DMS79 treated with DMSO at 0.1 percent for 48 hours (cell line): Measurements from ENCODE around the gene LCA5.
"Not testable (repeated sequence)": the region's sequence is repeated elsewhere in the genome, so short reads cannot be mapped to it uniquely, and the experiment has no call there.

ENCODE experiments used
- DNase-seq: peaks from one replicate; lab custom pipeline; 2025; lab: John Stamatoyannopoulos, UW

The LCA5 gene

DNA sequence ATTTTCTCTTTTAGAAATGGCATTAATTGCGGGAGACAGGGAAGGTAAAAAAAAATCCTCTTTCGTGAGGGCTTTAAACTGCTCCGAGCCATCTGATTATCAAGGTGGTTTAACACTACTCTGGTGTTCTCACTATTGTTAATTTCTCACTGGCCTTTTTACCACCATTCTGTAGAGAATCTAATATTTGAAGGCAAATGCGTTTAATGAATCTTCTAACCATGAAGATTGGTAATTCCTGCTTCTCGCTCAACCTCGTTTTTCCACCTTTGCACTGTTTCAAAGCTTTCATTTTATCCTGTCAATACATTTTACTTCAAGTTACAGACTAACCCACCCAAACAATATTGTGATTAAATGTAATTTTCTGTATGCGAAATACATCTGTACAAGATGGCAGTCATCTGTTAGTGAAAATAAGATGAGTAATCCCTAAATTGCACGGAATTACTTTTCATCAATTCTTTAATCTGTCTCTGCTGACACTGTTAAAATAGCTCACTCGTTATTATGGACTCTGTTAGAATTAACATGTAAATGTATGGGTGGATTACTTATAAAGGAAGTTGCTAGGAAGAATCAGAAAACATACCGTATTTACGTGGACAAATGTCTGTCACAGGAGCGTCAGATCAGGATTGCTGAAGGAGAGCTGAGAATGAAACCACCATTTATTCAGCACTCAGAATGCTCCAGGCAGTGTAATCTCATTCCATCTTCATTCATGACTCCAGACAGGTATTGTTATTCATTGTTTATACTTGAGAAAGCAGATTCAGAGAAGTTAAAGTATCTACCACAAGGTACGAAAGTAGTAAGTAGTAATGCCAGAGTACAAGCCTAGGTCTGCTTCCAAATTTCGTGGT, 1.1 kb upstream of the LCA5 start:
- DNase-seq = peak; percentile 76

DNA sequence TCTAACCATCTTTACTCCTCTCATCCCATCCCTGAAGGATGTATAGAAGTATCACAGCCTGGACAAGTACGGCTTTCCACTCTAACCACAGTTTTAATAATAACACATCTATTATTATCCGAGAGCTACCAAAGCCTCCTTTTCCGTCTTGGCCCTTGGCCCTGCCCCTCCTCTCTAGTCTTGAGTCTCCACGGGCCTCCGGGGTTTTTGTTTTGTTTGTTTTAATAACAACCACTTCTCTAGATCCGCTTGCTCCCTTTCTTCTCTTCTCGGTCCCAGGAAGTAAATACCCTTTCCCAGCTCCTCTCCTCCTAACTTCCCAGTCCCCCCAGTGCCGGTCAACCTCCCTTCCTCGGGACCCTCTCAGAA, 661 bp downstream of the LCA5 start:
- DNase-seq = peak; percentile 91

DNA sequence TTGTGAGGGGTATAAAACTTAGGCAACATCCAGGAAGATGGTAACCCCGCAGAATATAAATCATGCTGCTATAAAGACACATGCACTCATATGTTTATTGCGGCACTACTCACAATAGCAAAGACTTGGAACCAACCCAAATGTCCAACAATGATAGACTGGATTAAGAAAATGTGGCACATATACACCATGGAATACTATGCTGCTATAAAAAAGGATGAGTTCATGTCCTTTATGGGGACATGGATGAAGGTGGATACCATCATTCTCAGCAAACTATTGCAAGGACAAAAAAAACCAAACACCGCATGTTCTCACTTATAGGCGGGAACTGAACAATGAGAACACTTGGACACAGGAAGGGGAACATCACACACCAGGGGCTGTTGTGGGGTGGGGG, 7.7 kb downstream of the LCA5 start:
- DNase-seq = not testable (repeated sequence)

DNA sequence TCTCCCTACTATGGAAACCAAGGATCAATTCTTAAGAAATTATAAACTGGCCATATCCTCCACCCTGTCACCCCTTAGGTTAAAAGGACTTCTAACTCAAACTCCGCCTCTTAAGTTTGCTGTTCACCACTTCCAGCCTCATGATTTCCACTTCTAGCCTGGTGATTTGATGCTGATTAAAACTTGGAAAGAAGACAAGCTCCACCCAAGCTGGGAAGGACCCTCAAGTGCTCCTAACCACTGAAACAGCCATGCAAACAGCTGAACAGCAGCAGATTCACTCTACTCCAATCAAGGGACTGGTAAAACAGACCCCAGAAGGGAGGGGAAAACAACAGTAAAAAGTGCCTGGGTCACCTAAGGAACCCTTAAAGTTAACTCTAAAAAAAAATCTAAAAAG, 10.3 kb downstream of the LCA5 start:
- peak; percentile 14 for DNase-seq

DNA sequence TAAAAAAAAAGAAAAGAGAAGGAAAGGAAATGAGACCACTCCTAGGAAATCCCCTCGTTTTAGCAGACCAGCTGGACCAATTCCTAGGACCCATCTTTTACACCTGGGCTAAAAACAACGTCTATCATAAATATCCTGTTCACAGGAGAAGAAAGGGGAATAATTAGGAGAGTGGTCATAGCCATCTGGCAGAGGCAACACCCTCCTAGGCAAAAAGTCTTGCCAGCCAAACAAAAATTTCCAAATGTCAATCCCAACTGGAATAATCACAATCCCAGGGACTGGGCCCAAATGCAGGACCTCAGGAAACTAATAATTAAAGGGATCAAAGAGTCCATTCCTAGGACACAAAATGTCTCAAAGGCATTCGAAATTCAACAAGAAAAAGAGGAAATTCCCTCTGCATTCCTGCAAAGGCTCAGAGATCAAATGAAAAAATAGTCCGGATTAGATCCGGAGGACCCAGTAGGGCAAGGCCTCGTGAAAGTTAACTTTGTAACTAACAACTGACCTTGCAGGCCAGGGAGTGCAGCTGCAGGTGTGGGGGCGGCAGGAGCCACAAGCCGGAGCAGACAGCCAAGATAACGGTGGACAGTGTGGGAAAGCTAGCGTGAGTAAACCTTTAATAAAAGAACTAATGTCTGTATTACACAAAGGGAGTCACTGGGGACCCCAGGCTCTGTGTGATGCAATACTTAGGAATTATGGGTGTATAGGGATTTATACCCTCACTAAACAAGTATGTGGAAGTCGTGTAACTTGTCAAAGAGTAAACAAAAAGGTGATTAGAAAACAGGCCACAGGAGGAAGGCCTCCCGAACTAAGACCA, 11.7 kb downstream of the LCA5 start:
- no peak for DNase-seq

DNA sequence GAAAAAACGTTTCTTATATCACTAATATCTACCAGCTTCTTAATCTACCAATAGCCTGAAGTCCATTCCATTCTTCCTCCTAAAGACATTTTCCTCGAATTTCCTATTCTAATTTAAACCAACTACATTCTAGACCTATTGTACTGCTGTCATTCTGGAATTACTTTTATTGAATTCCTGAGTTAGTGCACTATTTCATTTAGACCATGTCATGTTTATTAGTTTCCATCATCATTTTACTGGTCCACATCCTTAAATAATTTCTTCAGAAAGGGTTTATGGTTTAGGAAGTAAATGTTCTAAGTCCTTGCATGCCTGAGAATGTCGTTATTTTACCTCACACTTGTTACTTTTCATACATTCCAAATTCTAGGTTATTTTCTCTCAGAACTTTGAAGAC, 13.2 kb downstream of the LCA5 start:
- no peak for DNase-seq

DNA sequence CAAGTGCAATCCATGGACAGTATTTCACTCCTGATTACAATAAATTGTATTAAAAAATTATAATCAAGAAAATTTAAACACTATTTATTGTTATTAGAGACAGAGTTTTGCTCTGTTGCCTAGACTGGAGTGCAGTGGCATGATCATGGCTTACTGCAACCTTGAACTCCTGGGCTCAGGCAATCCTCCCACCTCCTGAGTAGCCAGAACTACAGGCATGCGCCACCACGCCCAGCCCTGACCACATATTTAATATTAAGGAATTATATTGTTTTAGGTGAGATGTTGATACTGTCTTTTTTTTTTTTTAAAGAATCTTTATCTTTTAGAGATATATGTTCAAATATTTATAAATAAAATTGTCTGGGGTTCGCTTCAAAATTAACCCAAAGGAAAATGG, 14.6 kb downstream of the LCA5 start:
- no peak for DNase-seq

DNA sequence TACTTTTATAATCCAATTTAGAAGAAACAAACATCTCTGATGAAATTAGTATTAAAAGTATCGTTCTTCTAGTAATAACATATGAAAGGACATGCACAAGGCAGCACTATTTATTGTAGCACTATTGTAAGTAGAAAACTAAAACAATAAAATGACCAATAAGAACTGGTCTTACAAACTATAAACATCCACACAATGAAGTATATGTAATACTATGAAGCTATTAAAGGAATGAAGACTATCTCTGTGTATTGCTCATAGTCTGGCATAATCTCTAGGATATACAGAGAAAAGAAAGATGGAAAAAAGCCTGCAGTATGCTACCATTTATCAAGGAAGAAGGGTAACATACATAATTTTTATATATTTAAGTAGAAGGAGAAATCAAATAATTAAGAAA, 16.7 kb downstream of the LCA5 start:
- DNase-seq = no peak

DNA sequence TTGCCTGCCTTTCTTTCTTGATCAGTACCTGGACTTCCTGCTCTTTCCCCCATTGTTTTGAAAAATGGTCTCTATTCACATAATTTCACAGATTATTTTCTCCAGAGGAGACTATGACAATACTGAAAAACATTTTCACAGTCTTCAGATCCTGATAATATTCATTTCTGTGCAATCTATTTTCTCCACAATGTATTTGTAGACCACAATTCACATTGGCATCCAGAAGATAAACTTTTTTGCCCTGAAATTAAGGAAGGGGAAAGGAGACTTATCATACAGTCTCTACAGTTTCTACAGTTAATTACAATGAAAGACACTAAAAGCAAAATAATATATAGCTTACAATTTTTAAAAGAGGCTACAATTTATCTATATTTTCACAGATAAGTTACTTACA, 18.4 kb downstream of the LCA5 start:
- DNase-seq = no peak

DNA sequence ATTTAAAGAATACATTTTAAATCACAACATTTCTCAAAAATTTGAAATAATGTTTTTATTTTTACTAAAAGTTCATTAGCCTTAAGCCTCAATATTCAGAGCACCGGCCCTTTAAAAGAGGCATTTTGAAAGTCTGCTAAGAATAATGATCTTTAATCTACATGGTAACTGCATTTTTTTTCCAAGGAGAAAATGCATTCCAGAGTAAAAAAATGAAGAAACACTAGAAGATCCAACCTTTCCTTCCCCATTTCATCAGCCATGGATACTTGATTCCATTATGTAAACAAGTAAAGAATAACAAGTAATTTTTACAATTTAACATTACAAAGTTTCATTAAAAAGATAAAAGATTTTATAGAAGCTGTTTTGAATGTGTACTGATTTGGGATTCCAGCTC, 21.8 kb downstream of the LCA5 start:
- DNase-seq = no peak

DNA sequence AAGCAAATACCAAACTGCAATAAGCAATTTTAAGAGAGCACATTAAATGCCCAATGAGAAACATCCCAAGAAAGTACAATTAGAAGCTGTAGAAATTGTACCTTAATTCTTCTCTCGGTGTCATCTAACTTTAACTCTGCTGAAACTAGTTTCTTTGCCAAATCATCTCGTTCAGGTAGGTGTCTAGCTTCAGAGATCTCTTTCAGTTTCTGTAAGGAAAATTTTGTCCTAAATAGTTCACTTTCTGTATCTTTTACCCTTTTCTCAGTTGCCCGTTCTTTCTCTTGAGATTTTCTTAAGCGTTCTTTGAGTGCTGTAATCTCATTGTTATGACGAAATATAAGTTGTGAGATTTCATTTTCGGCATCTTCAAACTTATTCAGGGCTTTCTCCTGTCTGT, 24.1 kb downstream of the LCA5 start:
- DNase-seq = no peak

DNA sequence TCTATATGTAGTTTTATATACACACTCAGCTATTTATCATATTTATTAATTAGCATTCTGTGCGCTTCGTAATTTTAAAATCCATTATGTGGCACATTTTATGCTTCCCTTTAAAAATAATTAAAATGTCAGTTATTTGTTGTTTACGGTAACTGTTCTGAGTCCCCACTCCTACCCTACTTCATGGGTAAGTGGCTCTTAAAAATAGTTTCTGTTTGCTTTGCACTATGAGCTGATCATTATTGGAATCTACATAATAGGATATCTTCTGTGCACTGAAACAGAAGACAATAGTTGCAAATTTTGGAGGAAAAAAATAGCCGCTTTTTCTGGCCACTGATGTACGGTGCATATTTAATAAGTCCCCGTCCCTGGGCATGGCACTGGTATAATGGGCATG, 25.2 kb downstream of the LCA5 start:
- DNase-seq = peak; percentile 77

DNA sequence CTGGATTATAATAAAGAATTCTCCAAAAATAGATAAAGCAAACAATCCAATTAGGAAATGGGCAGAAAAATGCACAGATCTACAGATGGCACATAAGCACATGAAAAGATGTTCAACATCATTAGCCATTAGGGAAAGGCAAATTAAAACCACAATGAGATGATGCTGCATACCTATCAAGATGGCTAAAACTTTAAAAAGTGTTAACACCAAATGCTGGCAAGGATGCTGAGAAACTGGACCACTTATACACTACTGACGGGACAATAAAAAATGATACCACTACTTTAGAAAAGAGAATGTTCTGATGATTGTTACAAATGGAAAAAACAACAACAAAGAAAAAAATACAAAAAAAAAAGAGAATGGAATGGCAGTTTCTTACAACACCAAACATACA, 26.5 kb downstream of the LCA5 start:
- no peak for DNase-seq

DNA sequence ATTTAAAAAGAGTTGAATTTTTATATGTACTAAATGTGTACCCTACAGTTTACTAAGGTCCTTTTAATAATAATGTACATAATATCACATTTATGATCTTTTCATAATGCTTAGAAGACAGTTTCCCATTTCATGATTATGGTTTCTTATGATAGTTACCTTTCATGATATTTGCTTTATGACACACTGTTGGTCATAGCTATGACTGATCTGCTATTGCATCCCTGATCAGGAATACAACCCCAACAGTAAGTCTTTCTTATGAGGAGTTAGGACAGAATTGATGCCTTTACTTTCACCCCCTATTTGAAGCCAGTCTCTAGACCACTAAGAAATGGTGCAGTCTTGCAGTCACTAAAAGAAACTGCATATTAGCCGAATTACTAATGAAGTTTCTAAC, 31.0 kb downstream of the LCA5 start:
- DNase-seq = no peak

DNA sequence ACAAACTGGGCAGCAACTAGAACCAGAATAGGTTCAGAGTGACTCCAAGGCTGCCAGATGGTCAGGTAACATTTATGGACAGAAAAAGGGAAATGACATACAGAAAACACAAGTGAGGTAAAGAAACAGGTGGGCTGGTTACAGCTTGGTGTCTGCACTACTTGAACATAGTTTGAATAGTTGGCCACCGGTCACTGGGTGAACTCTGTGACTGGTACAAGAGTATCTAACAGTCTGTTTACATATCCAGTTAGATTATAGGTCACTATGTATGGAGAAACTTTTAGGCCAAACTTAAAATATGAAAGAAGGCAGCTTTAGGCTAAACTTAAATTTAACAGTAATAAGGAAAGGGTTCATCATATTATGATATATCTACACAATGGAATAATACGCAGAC, 32.9 kb downstream of the LCA5 start:
- no peak for DNase-seq

DNA sequence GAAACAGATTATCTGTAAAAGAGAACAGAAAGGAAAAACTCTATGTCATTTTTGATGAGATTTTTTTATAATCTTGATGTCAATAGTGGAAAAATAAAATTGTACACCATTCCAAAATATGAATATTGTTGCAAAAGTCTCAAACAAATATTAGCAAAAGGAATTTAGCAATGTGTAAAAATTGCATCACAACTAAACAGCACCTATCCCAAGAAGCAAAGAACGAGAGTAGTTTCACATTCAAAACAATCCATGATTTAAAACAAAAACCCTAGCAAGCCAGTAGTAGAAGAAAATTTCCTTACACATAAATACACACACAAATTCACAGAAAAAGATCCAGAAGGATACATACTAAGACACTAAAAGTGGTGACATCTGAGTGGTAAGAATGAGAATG, 38.4 kb downstream of the LCA5 start:
- DNase-seq = no peak

DNA sequence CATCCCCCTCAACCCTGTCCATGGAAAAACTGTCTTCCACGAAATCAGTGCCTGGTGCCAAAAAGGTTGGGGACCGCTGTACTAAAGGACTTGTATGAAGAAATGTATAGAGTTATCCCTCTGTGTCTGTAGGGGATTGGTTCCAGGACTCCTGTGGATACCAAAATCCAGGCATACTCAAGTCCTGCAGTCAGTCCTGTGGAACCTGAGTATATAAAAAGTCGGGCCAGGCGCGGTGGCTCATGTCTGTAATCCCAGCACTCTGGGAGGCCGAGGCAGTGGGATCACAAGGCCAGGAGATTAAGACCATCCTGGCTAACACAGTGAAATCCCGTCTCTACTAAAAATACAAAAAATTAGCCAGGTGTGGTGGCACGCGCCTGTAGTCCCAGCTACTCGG, 42.0 kb downstream of the LCA5 start:
- DNase-seq = no peak

DNA sequence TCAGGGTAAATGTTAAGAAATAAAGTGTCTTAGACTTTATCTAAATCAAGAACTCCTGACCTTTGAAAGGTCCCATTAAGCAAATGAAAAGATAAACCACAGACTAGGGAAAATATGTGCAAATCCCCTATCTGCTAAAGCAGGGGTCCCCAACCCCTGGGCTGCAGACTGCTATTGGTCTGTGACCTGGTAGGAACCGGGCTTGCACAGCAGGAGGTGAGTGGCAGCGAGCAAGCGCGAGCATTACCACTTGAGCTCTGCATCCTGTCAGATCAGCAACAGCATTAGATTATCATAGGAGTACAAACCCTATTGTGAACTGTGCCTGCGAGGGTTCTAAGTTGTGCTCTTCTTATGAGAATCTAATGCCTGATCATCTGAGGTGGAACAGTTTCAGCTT, 42.4 kb downstream of the LCA5 start:
- no peak for DNase-seq

DNA sequence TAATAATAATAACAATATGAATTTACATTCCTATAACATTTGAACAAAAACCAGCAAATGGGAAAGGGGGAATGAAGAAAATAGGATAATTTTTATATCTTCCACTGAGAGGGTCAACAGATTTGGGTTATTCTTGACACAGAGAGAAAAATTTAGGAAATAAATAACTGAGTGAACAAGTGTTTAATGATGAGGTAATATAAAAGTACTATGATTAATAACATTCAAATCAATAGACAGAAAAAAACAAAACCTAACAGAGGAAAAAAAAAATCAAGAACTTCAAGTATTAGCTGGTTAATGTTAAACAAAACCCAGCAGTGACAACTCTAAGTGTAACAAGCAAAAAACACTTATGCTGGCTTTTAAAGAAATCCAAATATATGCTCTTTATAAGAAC, 66.5 kb downstream of the LCA5 start:
- no peak for DNase-seq

DNA sequence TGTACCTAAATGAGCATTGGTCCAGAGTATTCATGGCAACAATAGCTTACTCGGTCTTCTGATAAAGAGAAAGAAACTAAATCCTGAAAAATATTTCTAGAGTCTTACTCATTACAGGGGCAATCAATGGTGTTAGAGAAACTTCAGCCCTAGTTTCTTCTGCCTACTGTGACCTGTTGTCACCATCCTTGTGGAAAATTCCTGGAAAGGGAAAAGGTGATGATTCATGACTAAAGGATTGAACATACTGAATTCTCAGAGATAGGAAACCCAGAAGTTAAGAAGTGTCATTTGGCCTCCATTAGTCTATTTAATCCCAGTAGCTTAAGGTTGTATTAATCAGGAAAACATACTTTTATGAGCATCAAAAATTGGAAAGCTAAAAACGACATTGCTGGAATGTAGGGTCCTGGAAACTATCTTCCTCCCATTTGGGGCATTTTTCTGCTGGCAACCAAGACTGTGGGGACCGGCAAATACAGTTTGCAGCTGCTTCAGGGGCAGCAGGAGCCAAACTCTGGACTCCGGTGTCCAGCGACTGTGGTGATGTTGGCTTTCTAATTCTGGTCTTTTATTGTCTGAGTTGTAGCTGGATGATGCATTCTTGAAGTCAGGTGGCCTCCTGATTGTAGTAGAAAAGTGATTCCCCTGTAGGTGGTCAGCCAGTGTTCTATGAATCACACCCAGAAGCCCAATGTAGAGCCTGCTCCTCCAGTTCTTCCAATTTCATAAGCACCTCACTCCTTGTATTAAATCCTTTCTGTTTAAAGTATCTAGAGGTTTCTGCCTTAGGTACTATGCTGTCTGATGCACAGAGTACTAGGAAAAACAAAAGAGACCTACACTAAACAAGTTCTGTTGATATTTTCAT, 67.6 kb downstream of the LCA5 start:
- no peak for DNase-seq

DNA sequence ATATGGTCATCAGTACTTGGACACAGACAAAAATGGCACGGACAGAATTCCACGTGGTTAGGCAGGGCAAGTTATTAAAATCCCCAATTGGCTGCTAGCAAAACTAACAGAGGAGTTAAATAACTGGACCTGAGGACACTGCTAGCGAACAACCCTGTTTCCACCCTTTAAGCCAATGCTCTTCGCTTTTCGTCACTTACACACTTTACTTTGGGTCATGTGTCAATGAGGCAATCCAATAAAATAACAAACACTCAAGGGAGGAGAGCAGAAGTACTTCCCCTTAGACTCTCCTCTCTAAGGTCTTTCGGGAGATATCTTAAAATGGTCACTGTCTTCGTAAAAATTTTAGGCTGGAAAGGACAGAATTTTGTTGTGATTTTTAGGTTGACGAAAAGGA, 68.6 kb downstream of the LCA5 start:
- DNase-seq = no peak

DNA sequence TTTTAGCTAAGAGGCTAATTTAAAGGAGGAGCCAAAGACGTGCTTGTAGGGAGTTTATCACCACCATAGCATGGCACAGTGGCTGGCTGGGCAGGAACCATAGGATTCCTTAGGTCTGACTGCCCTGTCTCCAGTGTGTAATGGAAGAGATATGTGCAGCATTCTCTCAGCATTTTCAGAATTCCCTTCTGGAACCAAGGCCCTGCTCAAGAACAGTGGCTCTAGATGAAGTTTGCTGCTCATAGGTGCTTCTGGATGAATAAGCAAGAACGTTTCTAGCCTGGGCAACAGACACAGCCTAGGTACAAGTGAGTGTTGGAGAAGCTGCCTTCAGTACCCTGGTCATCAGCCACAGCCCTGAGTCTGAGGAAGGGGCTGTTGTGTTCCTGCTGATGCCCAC, 69.1 kb downstream of the LCA5 start:
- DNase-seq = no peak

DNA sequence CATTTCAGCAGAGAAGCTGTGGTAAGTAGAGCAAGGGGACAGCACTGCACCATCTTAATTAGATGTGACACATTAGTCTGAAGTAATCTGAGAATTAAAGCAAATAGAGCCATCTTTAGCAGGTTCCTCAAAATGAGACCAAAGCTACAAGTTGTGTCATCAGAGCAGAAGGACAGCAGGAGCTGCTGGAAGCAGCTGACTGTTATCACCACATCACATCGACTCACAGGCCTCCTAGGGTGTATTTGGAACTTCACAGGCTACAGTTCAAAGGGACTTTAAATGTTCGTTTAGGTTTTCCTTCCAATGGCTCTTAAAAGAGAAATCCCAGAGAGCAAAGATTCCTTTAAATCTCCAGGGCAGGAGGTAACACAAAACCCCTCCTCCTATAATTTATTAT, 69.5 kb downstream of the LCA5 start:
- DNase-seq = no peak
